CD4-positive, CD25-positive, alpha-beta regulatory T cell (primary cell): ENCODE results near the gene CDH12. TPM values are rescaled to one million over a fixed set of nuclear protein-coding genes. Genes with fewer than 3 reads are reported as not detected.

Experiments
- ATAC-seq, 2 donors: fragments of 150-1000 bp; cut with Tn5 transposase; one replicate each; pipeline ENCODE4 v1.10.0; 2021; ENCODE audit warnings: low read depth in 2 of 2, moderate number of reproducible peaks in 2 of 2, moderate library complexity in 1 of 2
- DNase-seq, 3 donors: peaks; one replicate each; pipeline versions ENCODE4 v3.0.0 to v3.0.0-alpha.2; 2012 to 2022; ENCODE audit warnings: mixed read lengths in 1 of 3
- H3K27ac ChIP-seq: one replicate; pipeline ENCODE4 v1.7.0; 2013; ENCODE audit warnings: mild to moderate bottlenecking, low read length; ENCODE audit not compliant: insufficient read depth, poor library complexity, severe bottlenecking
- H3K27me3 ChIP-seq: one replicate; pipeline ENCODE4 v1.7.0; 2013; ENCODE audit warnings: low read length; ENCODE audit not compliant: control insufficient read depth, insufficient read depth
- H3K36me3 ChIP-seq: one replicate; pipeline ENCODE4 v1.7.0; 2013; ENCODE audit warnings: mild to moderate bottlenecking, low read length, moderate library complexity; ENCODE audit not compliant: control insufficient read depth, insufficient read depth
- H3K4me1 ChIP-seq: 2 replicates; pipeline ENCODE4 v1.7.0; 2013; ENCODE audit warnings: mild to moderate bottlenecking, low read length; ENCODE audit not compliant: insufficient read depth, control insufficient read depth, poor library complexity, severe bottlenecking
- H3K4me3 ChIP-seq: one replicate; pipeline ENCODE4 v1.7.0; 2013; ENCODE audit warnings: low read depth, mild to moderate bottlenecking, low read length, moderate library complexity
- H3K9me3 ChIP-seq, 2 experiments: 1 replicate in 1 of 2; 2 replicates in 1 of 2; pipeline ENCODE4 v1.7.0; 2013; ENCODE audit warnings: low read length in 2 of 2, mild to moderate bottlenecking in 1 of 2, moderate library complexity in 1 of 2; ENCODE audit not compliant: control insufficient read depth in 2 of 2
- H3K27ac Mint-ChIP-seq, 3 donors: one replicate each; pipeline ENCODE4 v1.8.0; 2020 to 2022; ENCODE audit warnings: mild to moderate bottlenecking in 3 of 3, mixed read lengths in 3 of 3, moderate library complexity in 2 of 3
- H3K27me3 Mint-ChIP-seq: one replicate; pipeline ENCODE4 v1.8.0; 2022; ENCODE audit warnings: mild to moderate bottlenecking, mixed read lengths
- H3K36me3 Mint-ChIP-seq: one replicate; pipeline ENCODE4 v1.8.0; 2020; ENCODE audit warnings: mixed read lengths
- H3K4me1 Mint-ChIP-seq, 4 donors: one replicate each; pipeline ENCODE4 v1.8.0; 2020 to 2022; ENCODE audit warnings: mixed read lengths in 4 of 4, mild to moderate bottlenecking in 1 of 4
- H3K4me3 Mint-ChIP-seq, 4 donors: one replicate each; pipeline ENCODE4 v1.8.0; 2020 to 2022; ENCODE audit warnings: mild to moderate bottlenecking in 4 of 4, mixed read lengths in 4 of 4, moderate library complexity in 3 of 4
- H3K9me3 Mint-ChIP-seq, 7 donors: one replicate each; pipeline ENCODE4 v1.8.0; 2020 to 2022; ENCODE audit warnings: mixed read lengths in 7 of 7, mild to moderate bottlenecking in 3 of 7, moderate library complexity in 2 of 7
- polyA plus RNA-seq, 4 donors: library from polyadenylated mRNA; unstranded; fragments of 300-500 nt; fragmentation: Illumina TruSeq; gene quantifications; one replicate each; pipeline ENCODE4 v1.2.3, GENCODE V29; 2021
- total RNA-seq: library from RNA; stranded (reverse); gene quantifications from one replicate; pipeline ENCODE4 v1.2.3, GENCODE V29; 2022

CDH12 gene
- total and polyA plus RNA-seq, 5 donors from 2014 or later, result not detected

DNA sequence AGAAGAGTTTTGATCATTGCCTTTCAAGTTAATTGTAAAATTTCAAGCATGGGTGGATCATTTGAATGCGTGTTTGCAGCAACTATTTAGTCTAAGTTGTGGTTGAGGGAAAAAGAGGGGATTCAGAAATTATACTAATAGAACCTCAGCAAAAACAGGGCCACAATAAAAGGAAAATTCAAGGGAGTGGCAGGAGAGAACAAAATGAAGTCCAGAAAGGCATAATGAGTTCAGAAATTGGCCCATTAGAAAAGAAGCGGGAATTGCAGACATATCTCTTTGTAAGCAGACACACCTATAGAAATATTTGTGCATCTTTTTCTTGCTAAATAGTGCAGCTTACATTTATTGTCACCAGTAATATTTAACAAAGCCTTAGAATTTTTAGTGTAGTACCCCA lies 960.0 kb downstream of the CDH12 start:
- Mint-ChIP-seq H3K27me3 (no peaks in the 10 kb centered on the region), H3K9me3 (peaks cover 0 to 18% (median 3%) of the 10 kb centered on the region in 7 donors), H3K36me3 (no peaks in the 10 kb centered on the region), H3K27ac (no peak overlapping the region), H3K4me1 (no peaks in the 10 kb centered on the region), H3K4me3 (no peak overlapping the region)
- H3K27me3 ChIP-seq, result no peaks in the 10 kb centered on the region
- peaks cover 0 to 5% of the 10 kb centered on the region in 2 experiments for H3K9me3 ChIP-seq
- H3K4me3 ChIP-seq, result no peak overlapping the region
- ATAC-seq (no peak), DNase-seq (no peak)
- H3K36me3 ChIP-seq, result no peaks in the 10 kb centered on the region
- no peaks in the 10 kb centered on the region for H3K4me1 ChIP-seq
- no peak overlapping the region for H3K27ac ChIP-seq

DNA sequence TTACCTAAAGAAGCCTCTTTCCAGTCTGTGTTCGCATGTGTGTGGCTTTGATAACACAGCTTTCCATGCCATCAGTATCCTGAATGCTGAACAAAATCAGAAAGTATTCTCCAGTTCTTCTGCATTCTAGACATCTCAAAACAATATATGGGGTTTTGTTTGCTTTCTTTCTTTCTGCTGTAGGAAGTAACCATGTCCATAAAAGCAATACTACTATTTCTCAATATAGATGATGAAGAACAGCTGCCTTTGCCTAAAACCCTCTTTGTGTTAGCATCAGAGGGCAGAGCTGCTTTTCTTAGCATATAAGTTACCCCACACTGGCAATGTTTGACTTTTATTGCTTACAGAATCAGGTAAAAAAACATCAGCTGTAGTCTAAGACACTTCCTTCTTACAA lies 963.6 kb downstream of the CDH12 start:
- Histone ChIP-seq H3K4me3 (no peak overlapping the region), H3K9me3 (peaks cover 0 to 5% of the 10 kb centered on the region in 2 experiments), H3K36me3 (no peaks in the 10 kb centered on the region), H3K27me3 (no peaks in the 10 kb centered on the region), H3K27ac (no peak overlapping the region), H3K4me1 (no peaks in the 10 kb centered on the region)
- H3K36me3 Mint-ChIP-seq, result no peaks in the 10 kb centered on the region
- DNase-seq, result no peak
- ATAC-seq, result no peak
- H3K4me3 Mint-ChIP-seq, result no peak overlapping the region
- no peaks in the 10 kb centered on the region for H3K4me1 Mint-ChIP-seq
- no peaks in the 10 kb centered on the region for H3K27me3 Mint-ChIP-seq
- H3K9me3 Mint-ChIP-seq, result peaks cover 0 to 23% (median 3%) of the 10 kb centered on the region in 7 donors
- H3K27ac Mint-ChIP-seq, result no peak overlapping the region

DNA sequence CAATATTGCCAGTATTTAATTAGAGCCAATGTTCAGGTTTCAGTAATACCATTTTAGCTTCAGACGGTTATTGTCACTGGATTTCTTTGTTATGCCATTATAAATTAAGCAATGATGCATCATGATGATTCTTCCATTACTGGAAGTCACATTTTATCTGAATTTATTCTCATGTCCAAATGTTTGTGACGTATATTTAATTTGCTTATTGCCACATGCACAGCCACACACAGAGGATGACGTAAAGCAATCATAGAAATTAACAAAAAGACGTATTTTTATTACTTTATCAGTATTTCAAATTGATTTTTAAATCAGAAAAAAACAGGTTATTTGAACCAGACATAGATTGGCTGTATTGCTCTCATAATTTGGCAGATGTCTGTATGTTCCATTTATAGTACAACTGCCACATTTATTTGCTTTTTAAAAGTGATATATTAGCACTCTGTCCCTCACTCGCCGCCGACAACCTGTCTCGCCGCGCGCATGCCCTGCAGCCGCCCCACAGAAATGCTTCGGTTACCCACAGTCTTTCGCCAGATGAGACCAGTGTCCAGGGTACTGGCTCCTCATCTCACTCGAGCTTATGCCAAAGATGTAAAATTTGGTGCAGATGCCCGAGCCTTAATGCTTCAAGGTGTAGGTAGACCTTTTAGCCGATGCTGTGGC lies 970.9 kb downstream of the CDH12 start:
- Mint-ChIP-seq H3K9me3 (peaks cover 0 to 18% (median 6%) of the 10 kb centered on the region in 7 donors), H3K4me1 (no peaks in the 10 kb centered on the region), H3K36me3 (no peaks in the 10 kb centered on the region), H3K27me3 (no peaks in the 10 kb centered on the region), H3K4me3 (no peak overlapping the region), H3K27ac (no peak overlapping the region)
- Histone ChIP-seq H3K4me3 (no peak overlapping the region), H3K9me3 (no peaks in the 10 kb centered on the region), H3K4me1 (no peaks in the 10 kb centered on the region), H3K36me3 (no peaks in the 10 kb centered on the region), H3K27me3 (no peaks in the 10 kb centered on the region), H3K27ac (no peak overlapping the region)
- no peak for ATAC-seq
- DNase-seq, result no peak

DNA sequence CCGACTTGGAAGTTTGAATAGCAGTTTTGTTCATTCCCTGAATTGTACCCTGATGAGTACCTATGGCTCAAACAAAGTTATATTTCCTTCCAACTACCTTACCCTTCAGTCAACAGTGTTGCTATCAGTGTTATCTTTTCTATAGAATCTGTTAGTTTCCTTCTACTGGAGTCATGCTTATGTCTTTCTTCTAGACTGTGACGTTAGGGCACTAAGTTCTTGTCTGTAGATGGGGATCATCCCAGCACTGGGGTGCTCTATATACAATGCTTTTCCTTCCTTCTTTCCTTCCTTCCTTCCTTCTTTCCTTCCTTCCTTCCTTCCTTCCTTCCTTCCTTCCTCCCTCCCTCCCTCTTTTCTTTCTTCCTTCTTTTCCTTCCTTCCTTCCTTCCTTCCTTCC lies 973.0 kb downstream of the CDH12 start:
- H3K36me3 ChIP-seq, result no peaks in the 10 kb centered on the region
- no peaks in the 10 kb centered on the region for H3K36me3 Mint-ChIP-seq
- peaks cover 0 to 4% of the 10 kb centered on the region in 2 experiments for H3K9me3 ChIP-seq
- peaks cover 0 to 21% (median 6%) of the 10 kb centered on the region in 7 donors for H3K9me3 Mint-ChIP-seq
- H3K4me3 ChIP-seq, result no peak overlapping the region
- no peak overlapping the region for H3K4me3 Mint-ChIP-seq
- no peak overlapping the region for H3K27ac Mint-ChIP-seq
- H3K27me3 Mint-ChIP-seq, result no peaks in the 10 kb centered on the region
- ATAC-seq (no peak), DNase-seq (no peak)
- H3K27me3 ChIP-seq, result no peaks in the 10 kb centered on the region
- no peaks in the 10 kb centered on the region for H3K4me1 ChIP-seq
- H3K27ac ChIP-seq, result no peak overlapping the region
- H3K4me1 Mint-ChIP-seq, result no peaks in the 10 kb centered on the region

DNA sequence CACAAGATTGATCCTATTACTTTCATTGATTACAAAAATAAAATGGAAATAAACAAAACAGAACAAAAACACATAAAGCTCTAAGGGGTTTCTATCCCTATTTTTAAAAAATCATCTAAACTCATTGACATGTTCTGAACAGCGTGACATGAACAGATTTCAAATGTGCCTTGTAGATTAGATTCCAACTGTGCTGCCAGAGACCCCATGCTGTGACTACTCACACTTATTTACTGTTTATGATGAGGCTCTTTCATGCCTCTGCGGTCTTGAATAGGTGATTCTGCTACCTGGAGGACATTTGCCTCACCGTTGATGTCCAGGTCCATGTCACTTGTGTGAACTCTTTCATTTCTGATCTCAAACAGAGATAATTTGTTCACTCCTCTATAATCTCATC lies 990.2 kb downstream of the CDH12 start:
- no peaks in the 10 kb centered on the region for H3K27me3 ChIP-seq
- H3K27ac Mint-ChIP-seq, result no peak overlapping the region
- no peak for ATAC-seq
- no peak overlapping the region for H3K27ac ChIP-seq
- H3K36me3 ChIP-seq, result no peaks in the 10 kb centered on the region
- H3K36me3 Mint-ChIP-seq, result no peaks in the 10 kb centered on the region
- H3K27me3 Mint-ChIP-seq, result no peaks in the 10 kb centered on the region
- no peak overlapping the region for H3K4me3 Mint-ChIP-seq
- H3K4me3 ChIP-seq, result no peak overlapping the region
- H3K4me1 ChIP-seq, result no peaks in the 10 kb centered on the region
- H3K9me3 Mint-ChIP-seq, result peaks cover 0 to 30% (median 15%) of the 10 kb centered on the region in 7 donors
- no peaks in the 10 kb centered on the region for H3K4me1 Mint-ChIP-seq
- H3K9me3 ChIP-seq, result peaks cover 2 to 4% of the 10 kb centered on the region in 2 experiments
- no peak for DNase-seq

DNA sequence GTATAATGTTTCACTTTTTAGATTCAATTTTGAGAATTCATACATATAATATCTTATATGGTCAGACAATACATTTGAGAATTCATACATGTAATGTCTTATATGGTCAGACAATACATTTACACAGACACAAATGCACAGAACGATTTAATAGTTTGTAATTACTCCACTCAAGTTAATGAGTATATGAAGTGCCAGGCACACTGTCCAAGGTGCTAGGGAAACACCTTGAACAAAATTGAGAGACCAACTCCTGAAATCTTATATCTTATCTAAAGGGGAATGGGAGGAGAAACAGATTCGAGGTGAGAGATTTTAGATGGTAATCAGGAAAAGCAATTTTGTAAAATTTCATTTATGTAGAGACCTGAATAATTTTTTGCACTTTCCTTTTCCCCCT lies 994.7 kb downstream of the CDH12 start:
- Mint-ChIP-seq H3K4me3 (no peak overlapping the region), H3K9me3 (peaks cover 0 to 19% (median 7%) of the 10 kb centered on the region in 7 donors), H3K36me3 (no peaks in the 10 kb centered on the region), H3K4me1 (no peaks in the 10 kb centered on the region), H3K27ac (no peak overlapping the region), H3K27me3 (no peaks in the 10 kb centered on the region)
- DNase-seq (no peak), ATAC-seq (no peak)
- Histone ChIP-seq H3K27me3 (no peaks in the 10 kb centered on the region), H3K9me3 (peaks cover 0 to 2% of the 10 kb centered on the region in 2 experiments), H3K36me3 (no peaks in the 10 kb centered on the region), H3K4me3 (no peak overlapping the region), H3K4me1 (no peaks in the 10 kb centered on the region), H3K27ac (no peak overlapping the region)

DNA sequence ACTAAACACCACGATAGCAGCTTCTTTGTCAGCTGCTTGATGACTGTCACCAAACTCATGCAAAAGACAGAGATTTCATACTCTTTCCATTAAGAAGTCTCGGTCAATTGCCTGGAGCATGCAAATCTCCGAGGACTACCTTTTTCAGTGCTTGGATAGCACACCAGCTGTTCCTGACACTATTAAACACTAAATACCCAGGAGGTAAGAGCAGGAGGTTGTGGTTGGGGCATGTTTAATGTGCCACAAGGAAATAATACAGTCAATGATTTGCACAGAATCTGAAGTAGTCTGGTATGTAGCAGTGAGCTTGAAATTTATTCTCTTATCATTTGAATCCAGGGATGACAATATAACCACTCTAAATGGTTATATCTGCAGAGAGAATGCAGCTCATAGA lies 996.2 kb downstream of the CDH12 start:
- DNase-seq (no peak), ATAC-seq (no peak)
- H3K27ac Mint-ChIP-seq, result no peak overlapping the region
- peaks cover 0 to 19% (median 7%) of the 10 kb centered on the region in 7 donors for H3K9me3 Mint-ChIP-seq
- no peaks in the 10 kb centered on the region for H3K9me3 ChIP-seq
- no peak overlapping the region for H3K27ac ChIP-seq
- H3K4me3 ChIP-seq, result no peak overlapping the region
- H3K36me3 ChIP-seq, result no peaks in the 10 kb centered on the region
- H3K36me3 Mint-ChIP-seq, result no peaks in the 10 kb centered on the region
- no peak overlapping the region for H3K4me3 Mint-ChIP-seq
- no peaks in the 10 kb centered on the region for H3K4me1 ChIP-seq
- H3K4me1 Mint-ChIP-seq, result no peaks in the 10 kb centered on the region
- H3K27me3 ChIP-seq, result no peaks in the 10 kb centered on the region
- H3K27me3 Mint-ChIP-seq, result no peaks in the 10 kb centered on the region

DNA sequence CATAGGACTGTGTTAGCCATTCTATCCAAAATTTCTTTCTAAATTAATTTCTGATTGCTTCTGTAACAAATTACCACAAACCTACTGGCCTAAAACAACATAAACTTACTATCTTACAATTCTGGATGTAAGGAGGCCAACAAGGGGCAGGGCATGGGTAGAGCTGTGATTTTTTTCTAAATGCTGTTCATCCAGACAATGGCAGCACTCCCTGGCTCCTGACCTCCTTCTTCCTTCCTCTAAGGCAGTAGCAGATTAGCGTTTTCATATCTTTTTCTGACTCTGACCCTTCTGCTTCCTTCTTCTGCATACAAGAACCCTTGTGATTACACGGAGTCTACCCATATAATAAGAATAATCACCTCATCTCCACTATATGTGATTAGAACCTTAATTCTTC lies 1005.8 kb downstream of the CDH12 start:
- Mint-ChIP-seq H3K36me3 (no peaks in the 10 kb centered on the region), H3K27ac (no peak overlapping the region), H3K4me3 (no peak overlapping the region), H3K27me3 (no peaks in the 10 kb centered on the region), H3K4me1 (no peaks in the 10 kb centered on the region), H3K9me3 (peaks cover 0 to 15% (median 4%) of the 10 kb centered on the region in 7 donors)
- ATAC-seq (no peak), DNase-seq (no peak)
- H3K27me3 ChIP-seq, result no peaks in the 10 kb centered on the region
- H3K4me1 ChIP-seq, result no peaks in the 10 kb centered on the region
- H3K36me3 ChIP-seq, result no peaks in the 10 kb centered on the region
- peaks cover 0 to 14% of the 10 kb centered on the region in 2 experiments for H3K9me3 ChIP-seq
- no peak overlapping the region for H3K4me3 ChIP-seq
- H3K27ac ChIP-seq, result no peak overlapping the region
